Dermis microvascular lymphatic vessel endothelial cell (primary cell): ENCODE measurements around the gene RNF220. TPM values are rescaled to one million over a fixed set of nuclear protein-coding genes. Genes with fewer than 3 reads are reported as not detected.
A peak's percentile ranks its signal among the peaks of the same experiment; 100 is the strongest.

Experiments
- DNase-seq, 2 donors: peaks; one replicate each; pipeline versions ENCODE4 v3.0.0 to v3.0.0-alpha.2; 2010; ENCODE audit warnings: low read depth in 2 of 2
- total RNA-seq: library from RNA; depleted of rRNA; stranded (reverse); fragments of >200 nt; gene quantifications from 2 replicates; pipeline ENCODE4 v1.2.1, GENCODE V29; 2014

Gene RNF220
- total RNA-seq, 1 donor from 2014 or later = 45.6 TPM

GRCh38 chr1:44609412-44609767, 204.3 kb downstream of the RNF220 start:
- DNase-seq = peak in 1 of 2 donors; percentile 43

GRCh38 chr1:44609768-44610526, 204.9 kb downstream of the RNF220 start:
- no peak for DNase-seq

GRCh38 chr1:44610527-44611148, 205.6 kb downstream of the RNF220 start:
- no peak for DNase-seq

GRCh38 chr1:44611419-44611818, 206.4 kb downstream of the RNF220 start:
- no peak for DNase-seq

- DNase-seq = no peak
These were observed 206.8 kb downstream of the RNF220 start for GRCh38 chr1:44611866-44612265.

DNA sequence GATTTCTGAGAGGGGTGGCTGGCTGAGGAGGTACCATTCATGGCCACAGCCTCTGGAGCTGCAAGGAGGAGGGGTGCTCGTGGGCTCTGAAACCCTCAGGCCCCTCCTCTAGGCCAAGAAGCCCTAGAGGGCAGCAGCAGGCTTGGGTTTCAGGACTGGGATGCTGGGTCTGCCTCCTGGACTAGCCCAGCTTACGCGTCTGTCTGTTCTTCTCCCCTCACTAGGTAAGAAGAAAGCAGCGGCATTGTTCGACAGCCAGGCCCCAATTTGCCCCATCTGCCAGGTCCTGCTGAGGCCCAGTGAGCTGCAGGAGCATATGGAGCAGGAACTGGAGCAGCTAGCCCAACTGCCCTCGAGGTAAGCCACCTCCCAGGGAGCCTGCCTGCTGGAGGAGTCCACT, 208.9 kb downstream of the RNF220 start:
- DNase-seq = no peak

GRCh38 chr1:44616284-44616990, 211.4 kb downstream of the RNF220 start:
- no peak for DNase-seq

GRCh38 chr1:44616991-44617702, 212.1 kb downstream of the RNF220 start:
- DNase-seq = no peak

DNA sequence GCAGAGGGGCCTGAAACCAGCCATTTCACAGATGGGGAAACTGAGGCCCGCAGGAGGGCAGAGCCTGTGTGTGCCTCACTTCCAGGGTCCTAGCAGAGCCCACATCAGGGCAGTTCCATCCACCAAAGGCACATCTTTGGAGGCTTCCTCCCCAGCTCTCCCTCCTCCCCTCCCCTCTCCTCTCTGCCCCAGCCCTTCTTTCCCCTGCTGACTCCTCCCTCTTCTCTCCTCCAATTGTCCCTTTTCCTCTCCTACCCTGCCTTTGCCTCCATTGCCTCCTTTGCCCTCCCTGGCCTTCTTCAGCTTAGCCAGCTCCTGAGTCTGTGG, 212.6 kb downstream of the RNF220 start:
- no peak for DNase-seq

DNA sequence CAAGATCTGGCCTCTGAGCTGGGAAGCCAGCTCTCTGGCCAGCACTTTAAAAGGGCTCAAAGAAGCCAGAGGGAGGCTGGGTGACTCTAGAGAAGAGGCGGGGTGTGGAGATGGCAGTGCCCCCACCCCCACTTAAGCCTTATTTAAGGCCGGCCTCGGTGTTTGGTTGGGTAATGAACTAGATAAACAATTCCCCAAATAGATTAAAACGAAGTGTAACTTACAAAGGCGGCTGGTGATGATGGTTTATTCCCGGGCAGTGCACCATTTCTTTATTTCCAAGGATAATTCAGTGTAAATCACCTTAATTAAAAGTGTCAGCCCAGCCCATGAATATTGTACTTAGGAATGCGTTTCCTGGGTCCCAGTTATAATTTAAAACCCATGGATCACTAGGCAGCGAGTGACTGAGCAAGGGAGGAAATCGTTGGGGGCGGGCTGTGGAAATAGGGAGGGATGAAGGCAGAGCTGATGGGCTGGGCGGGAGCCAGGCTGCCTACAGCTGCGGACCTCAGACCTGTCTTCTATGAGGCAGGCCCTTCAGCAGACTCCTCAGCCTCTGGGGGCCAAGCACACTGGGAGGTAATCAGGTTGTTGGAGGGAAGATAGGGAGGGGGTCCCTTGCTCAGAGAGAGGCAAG, 214.3 kb downstream of the RNF220 start:
- no peak for DNase-seq

- DNase-seq = no peak
These were observed 215.0 kb downstream of the RNF220 start for GRCh38 chr1:44620072-44620471.

DNA sequence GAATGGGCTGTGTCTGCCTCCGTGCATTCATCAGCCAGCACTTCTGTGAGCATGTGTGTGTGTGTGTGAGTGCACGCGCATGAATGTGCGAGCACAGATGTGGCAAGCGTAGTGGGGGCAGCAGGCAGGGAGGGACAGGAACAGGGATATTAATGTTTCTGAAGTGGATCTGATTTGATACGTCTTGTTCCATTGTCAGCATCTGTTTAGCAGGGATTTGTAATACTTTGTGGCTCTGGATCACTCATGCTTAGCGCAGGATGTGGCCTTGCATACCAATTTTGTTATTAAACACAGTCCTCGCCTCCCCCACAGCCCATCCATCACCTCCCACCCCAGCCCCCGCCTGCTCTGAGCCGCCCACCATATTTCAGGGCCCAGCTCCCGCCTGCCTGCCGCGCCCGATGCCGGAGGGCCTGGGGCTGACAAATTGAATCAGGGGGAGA, 216.8 kb downstream of the RNF220 start:
- no peak for DNase-seq

DNA sequence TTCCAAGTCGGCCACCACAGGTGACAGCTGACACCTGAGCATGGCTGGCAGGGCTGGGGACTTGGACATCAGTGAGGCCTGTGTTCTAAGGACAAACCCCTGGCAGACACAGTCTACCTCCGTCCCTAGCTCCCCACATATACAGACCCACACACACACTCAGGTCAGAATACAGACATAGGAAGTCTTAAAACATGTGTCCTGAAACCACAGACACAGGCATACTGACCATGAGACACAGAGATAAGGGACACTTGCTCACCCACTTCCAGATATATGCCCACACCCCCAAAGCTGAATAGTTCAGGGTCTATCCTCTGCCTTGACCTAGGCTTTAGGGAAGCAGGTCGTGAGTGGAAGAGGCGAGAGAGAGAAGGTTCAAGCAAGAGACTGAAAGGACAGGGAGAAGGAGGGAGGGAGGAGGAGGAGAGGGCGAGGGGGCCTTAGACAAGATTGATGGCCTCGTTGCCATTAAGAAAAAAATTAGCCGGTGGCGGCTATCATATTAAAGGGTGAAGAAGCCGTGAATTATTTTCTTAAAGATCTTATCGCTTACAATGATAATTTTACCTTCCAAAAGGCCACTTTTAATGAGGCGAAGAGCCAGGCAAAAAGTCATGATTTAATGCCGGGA, 219.3 kb downstream of the RNF220 start:
- no peak for DNase-seq

- DNase-seq = no peak
These were observed 220.3 kb downstream of the RNF220 start for GRCh38 chr1:44625348-44625747.

DNA sequence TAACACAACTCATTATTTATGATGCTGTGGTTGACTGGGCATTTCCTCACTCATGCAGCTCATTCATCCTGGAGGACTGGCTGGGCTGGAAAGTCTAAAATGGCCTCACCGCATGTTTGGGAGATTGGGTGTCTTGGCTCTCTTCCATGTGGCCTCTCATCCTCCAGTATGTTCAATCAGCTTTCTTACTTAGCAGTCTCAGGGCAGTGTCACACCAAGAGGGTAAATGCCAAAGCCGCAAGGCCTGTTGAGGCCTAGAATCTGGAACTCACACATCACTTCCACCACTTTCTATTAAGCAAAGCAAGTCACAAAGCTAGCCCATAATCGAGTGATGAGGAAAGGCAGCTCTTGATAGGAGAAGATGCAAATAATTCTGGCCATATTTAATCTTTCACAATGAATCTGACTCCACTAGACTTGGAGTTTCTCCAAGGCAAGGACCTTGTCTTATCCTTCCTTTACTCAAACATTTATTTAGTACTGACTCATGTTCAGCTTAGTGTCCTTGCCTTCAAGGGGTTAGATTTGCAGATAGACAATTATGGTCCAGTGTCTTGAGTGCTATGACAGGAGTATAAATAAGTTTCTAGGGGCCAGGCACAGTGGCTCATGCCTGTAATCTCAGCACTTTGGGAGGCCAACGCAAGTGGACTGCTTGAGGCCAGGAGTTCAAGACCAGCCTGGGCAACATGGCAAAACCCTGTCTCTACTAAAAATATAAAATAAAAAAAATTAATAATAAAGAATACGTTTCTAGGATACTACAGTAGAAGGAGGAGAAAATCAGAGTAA, 224.1 kb downstream of the RNF220 start:
- DNase-seq = no peak

DNA sequence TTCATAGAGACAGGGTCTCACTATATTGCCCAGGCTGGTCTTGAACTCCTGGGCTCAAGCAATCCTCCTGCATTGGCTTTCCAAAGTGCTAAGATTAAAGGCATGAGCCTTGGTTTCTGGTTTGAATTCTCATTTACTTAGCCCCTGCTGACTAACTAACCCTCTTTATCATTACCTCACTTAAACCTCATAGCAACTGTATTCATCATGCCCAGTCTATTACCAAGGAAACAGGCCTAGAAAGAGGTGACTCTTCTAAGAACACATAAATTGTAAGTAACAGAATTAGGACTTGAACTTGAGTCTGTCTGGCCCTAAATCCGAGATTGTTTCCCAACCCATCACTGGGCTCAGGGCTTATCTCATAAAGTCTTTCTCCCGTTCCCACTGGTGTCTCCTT, 225.1 kb downstream of the RNF220 start:
- no peak for DNase-seq

DNA sequence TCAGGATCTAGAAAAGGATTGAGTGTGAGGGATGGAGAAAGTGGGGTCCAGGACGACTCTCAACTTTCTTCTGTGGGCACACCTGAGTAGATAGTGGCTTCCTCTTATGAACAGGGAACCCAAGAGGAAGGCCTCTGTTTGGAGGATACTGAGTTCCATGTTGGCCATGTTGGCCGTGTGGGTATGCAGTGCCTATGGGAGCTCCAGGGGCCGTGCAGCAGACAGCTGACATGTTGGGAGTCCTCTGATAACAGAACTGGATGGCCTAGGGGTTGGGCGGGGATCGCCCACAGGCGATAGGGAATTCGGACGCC, 226.2 kb downstream of the RNF220 start:
- no peak for DNase-seq

- peak; percentile 51 to 92 for DNase-seq
These were observed 226.8 kb downstream of the RNF220 start for GRCh38 chr1:44631647-44632539.

GRCh38 chr1:44632598-44632997, 227.5 kb downstream of the RNF220 start:
- peak in 1 of 2 donors; percentile 57 for DNase-seq
